SK-N-SH treated with all-trans-retinoic acid at 6 μM for 48 hours (cell line): Measurements from ENCODE around the gene CBFA2T2.

Experiments
- ATAC-seq: fragments of 200-7000 bp; cut with Tn5 transposase; 3 replicates; pipeline ENCODE4 v1.9.1; 2020; ENCODE audit warnings: mild to moderate bottlenecking, moderate library complexity
- ARNTL ChIP-seq: fragments of 450-650 bp; formaldehyde crosslinking; IDR thresholded peaks from 2 replicates; pipeline ENCODE4 v1.5.0; 2020; ENCODE audit warnings: low read depth, mild to moderate bottlenecking, moderate library complexity, borderline replicate concordance
- CSDC2 ChIP-seq: fragments of 250-450 bp; sonication (Bioruptor Pico); IDR thresholded peaks from 2 replicates; pipeline ENCODE4 v1.5.0; 2020; ENCODE audit warnings: mild to moderate bottlenecking, moderate library complexity
- OSR1 ChIP-seq: fragments of 250-450 bp; sonication (Bioruptor Pico); IDR thresholded peaks from 2 replicates; pipeline ENCODE4 v1.8.0; 2022; ENCODE audit warnings: moderate library complexity, mild to moderate bottlenecking, inconsistent platforms
- PPARA ChIP-seq: fragments of 250-450 bp; sonication (Bioruptor Pico); IDR thresholded peaks from 2 replicates; pipeline ENCODE4 v1.5.0; 2020; ENCODE audit warnings: mild to moderate bottlenecking, borderline replicate concordance
- RARB ChIP-seq: fragments of 250-450 bp; sonication (Bioruptor Pico); IDR thresholded peaks from 2 replicates; pipeline ENCODE4 v1.8.0; 2021; ENCODE audit warnings: mild to moderate bottlenecking, moderate library complexity
- TOX ChIP-seq: fragments of 250-450 bp; sonication (Bioruptor Pico); IDR thresholded peaks from 2 replicates; pipeline ENCODE4 v1.8.0; 2021; ENCODE audit warnings: mild to moderate bottlenecking, moderate library complexity, borderline replicate concordance
- ZC3H10 ChIP-seq: fragments of 250-450 bp; sonication (Bioruptor Pico); IDR thresholded peaks from 2 replicates; pipeline ENCODE4 v1.5.1; 2021; ENCODE audit warnings: mild to moderate bottlenecking, moderate library complexity
- ZFP3 ChIP-seq: fragments of 250-450 bp; sonication (Bioruptor Pico); IDR thresholded peaks from 2 replicates; pipeline ENCODE4 v1.5.0; 2020; ENCODE audit warnings: mild to moderate bottlenecking, moderate library complexity
- ZFP30 ChIP-seq: fragments of 450-650 bp; formaldehyde crosslinking; IDR thresholded peaks from 2 replicates; pipeline ENCODE4 v1.5.0; 2022; ENCODE audit warnings: mild to moderate bottlenecking, moderate library complexity
- ZNF565 ChIP-seq: fragments of 450-650 bp; formaldehyde crosslinking; conservative IDR thresholded peaks from 2 replicates; pipeline ENCODE4 v1.5.0; 2020; ENCODE audit warnings: low read depth, mild to moderate bottlenecking, moderate library complexity
- ZNF70 ChIP-seq: fragments of 450-650 bp; formaldehyde crosslinking; IDR thresholded peaks from 2 replicates; pipeline ENCODE4 v1.5.0; 2020; ENCODE audit warnings: mild to moderate bottlenecking, moderate library complexity
- TF ChIP-seq, protein P1 (sequence below): fragments of 250-450 bp; sonication (Bioruptor Pico); IDR thresholded peaks from 2 replicates; pipeline ENCODE4 v1.8.0; 2020; ENCODE audit warnings: mild to moderate bottlenecking, moderate library complexity, borderline replicate concordance
- TF ChIP-seq, protein P2 (sequence below): fragments of 250-450 bp; sonication (Bioruptor Pico); IDR thresholded peaks from 2 replicates; pipeline ENCODE4 v1.5.0; 2020; ENCODE audit warnings: mild to moderate bottlenecking, moderate library complexity
- TF ChIP-seq, protein P3 (sequence below): fragments of 250-450 bp; sonication (Bioruptor Pico); IDR thresholded peaks from 2 replicates; pipeline ENCODE4 v1.5.1; 2020; ENCODE audit warnings: low read depth, mild to moderate bottlenecking, moderate library complexity
- TF ChIP-seq, protein P4 (sequence below): fragments of 250-450 bp; sonication (Bioruptor Pico); IDR thresholded peaks from 2 replicates; pipeline ENCODE4 v1.5.1; 2021; ENCODE audit warnings: mild to moderate bottlenecking, moderate library complexity

CBFA2T2 gene

DNA sequence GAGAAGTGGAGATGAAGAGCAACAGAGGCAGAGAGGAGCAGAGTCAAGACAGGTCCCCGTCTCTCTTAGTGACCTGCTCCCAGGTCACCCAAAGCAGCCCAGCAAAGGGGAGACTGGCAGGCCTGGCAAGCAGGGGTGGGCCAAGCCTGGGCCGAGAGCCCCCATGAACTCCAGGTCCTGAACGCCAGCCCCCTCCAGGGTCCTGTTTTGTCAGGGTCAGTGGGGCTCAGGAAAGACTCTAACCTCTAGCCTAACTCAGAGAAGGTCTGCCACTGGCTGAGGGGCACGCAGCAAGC is 183.2 kb downstream of the CBFA2T2 start:
- TF ChIP-seq, protein P1, sequence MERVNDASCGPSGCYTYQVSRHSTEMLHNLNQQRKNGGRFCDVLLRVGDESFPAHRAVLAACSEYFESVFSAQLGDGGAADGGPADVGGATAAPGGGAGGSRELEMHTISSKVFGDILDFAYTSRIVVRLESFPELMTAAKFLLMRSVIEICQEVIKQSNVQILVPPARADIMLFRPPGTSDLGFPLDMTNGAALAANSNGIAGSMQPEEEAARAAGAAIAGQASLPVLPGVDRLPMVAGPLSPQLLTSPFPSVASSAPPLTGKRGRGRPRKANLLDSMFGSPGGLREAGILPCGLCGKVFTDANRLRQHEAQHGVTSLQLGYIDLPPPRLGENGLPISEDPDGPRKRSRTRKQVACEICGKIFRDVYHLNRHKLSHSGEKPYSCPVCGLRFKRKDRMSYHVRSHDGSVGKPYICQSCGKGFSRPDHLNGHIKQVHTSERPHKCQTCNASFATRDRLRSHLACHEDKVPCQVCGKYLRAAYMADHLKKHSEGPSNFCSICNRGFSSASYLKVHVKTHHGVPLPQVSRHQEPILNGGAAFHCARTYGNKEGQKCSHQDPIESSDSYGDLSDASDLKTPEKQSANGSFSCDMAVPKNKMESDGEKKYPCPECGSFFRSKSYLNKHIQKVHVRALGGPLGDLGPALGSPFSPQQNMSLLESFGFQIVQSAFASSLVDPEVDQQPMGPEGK (CRISPR knock-in tag), result no peak
- TF ChIP-seq, all 23 proteins: peak for 0

DNA sequence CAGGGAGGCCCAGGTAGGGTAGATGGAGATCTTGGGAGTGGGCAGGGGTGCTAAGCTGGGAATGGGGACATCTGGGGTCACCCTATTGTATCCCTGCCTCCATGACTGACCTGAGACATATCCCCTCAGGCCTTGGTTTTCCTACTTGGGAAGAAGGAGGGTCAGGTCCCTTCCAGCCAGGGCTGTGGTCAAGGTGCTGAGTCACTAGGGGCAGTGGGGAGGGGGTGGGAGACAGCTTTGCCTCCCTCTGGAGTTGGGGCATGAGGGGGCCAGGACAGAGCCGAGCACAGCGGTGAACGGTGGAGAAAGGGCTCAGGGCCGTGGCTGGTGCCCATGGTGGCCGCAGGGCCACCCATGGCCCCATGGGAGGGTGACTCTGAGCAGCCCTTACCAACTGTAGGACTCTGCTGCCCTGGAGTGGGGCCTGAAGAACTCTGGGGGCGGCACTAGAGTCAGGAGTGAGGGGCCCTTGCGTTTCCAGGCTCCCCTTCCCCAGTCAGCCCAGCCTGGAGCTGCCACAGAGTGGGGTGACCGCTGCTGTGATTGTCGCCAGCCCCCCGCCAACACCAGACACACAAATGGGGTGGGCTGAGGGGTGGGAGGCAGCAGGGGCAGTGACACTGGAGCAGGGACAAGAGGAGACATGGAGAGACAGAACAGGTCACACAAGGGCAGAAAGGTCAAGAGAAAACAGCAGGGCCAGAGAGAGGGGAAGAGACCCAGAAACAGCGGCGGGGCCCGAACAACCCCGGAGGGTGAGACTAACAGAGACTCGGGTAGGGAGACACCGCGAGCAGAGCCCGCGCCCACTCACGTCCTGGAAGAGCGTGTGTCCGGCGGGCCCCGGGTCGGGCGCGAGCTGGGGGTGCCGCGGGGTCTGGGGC is 183.8 kb downstream of the CBFA2T2 start:
- TF ChIP-seq, protein P1 (CRISPR knock-in tag), result no peak
- TF ChIP-seq, protein P2, sequence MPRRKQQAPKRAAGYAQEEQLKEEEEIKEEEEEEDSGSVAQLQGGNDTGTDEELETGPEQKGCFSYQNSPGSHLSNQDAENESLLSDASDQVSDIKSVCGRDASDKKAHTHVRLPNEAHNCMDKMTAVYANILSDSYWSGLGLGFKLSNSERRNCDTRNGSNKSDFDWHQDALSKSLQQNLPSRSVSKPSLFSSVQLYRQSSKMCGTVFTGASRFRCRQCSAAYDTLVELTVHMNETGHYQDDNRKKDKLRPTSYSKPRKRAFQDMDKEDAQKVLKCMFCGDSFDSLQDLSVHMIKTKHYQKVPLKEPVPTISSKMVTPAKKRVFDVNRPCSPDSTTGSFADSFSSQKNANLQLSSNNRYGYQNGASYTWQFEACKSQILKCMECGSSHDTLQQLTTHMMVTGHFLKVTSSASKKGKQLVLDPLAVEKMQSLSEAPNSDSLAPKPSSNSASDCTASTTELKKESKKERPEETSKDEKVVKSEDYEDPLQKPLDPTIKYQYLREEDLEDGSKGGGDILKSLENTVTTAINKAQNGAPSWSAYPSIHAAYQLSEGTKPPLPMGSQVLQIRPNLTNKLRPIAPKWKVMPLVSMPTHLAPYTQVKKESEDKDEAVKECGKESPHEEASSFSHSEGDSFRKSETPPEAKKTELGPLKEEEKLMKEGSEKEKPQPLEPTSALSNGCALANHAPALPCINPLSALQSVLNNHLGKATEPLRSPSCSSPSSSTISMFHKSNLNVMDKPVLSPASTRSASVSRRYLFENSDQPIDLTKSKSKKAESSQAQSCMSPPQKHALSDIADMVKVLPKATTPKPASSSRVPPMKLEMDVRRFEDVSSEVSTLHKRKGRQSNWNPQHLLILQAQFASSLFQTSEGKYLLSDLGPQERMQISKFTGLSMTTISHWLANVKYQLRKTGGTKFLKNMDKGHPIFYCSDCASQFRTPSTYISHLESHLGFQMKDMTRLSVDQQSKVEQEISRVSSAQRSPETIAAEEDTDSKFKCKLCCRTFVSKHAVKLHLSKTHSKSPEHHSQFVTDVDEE (CRISPR knock-in tag), result no peak
- TF ChIP-seq ZNF70 (CRISPR knock-in tag) (no peak), ZFP30 (no peak), PPARA (CRISPR knock-in tag) (no peak), ARNTL (CRISPR knock-in tag) (no peak), ZNF565 (no peak), OSR1 (CRISPR knock-in tag) (no peak), ZC3H10 (CRISPR knock-in tag) (no peak), ZFP3 (CRISPR knock-in tag) (no peak), CSDC2 (CRISPR knock-in tag) (no peak), TOX (CRISPR knock-in tag) (no peak)
- TF ChIP-seq, protein P3, sequence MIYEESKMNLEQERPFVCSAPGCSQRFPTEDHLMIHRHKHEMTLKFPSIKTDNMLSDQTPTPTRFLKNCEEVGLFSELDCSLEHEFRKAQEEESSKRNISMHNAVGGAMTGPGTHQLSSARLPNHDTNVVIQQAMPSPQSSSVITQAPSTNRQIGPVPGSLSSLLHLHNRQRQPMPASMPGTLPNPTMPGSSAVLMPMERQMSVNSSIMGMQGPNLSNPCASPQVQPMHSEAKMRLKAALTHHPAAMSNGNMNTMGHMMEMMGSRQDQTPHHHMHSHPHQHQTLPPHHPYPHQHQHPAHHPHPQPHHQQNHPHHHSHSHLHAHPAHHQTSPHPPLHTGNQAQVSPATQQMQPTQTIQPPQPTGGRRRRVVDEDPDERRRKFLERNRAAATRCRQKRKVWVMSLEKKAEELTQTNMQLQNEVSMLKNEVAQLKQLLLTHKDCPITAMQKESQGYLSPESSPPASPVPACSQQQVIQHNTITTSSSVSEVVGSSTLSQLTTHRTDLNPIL (CRISPR knock-in tag), result no peak
- ATAC-seq, result peak; percentile 59

More for the DNA sequence above, 183.2 kb downstream of the CBFA2T2 start:
- no peak for ATAC-seq

DNA sequence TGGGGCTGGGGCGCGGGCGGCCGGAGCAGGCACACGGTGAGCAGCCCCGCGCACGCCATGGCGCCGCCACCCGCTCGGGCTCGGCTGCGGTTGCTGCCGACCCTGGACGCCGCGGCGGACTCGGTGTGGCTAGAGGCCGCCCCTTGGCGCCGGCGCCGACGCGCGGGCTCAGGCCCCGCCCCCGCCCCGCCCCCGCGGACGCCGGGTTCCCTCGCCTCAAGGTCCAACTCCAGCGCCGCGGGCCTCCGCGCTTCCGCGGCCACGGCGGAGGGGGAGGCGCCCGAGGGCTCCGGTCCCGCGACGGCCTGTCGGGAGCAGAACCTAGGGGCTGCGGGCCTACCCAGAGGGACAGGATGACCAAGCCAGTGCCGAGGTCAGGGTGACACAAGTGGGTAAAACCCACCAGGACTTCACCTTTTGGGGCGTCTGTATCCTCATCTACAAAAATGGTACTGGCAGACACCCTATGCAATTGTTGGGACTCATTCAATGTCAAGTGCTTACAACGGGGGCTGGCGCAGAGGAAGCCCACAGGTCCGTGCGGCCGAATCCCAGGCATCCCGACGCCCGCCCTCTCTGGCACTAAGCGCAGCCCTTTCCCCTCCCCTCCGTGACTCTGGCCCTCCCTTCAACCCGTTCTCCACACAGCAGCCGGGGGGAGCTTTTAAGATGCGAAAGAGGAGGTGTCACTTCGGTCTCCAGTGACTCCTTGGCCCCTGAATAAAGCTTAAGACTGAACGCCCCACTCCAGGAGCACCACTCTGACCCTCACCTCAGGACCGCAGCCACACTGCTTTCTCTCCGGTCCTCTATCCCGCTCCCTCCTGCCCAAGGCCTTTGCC is 184.6 kb downstream of the CBFA2T2 start, which contains the start of gene NECAB3:
TSS of gene NECAB3 (minus strand) at position 135 of the 842 bp plus-strand sequence. CDS start at position 59, 76 bp downstream.
- peak; percentile 82 for ATAC-seq
- TF ChIP-seq, protein P3 (CRISPR knock-in tag), result no peak
- no peak for TF ChIP-seq RARB (CRISPR knock-in tag)
- TF ChIP-seq TOX (CRISPR knock-in tag), result no peak
- TF ChIP-seq, protein P4, sequence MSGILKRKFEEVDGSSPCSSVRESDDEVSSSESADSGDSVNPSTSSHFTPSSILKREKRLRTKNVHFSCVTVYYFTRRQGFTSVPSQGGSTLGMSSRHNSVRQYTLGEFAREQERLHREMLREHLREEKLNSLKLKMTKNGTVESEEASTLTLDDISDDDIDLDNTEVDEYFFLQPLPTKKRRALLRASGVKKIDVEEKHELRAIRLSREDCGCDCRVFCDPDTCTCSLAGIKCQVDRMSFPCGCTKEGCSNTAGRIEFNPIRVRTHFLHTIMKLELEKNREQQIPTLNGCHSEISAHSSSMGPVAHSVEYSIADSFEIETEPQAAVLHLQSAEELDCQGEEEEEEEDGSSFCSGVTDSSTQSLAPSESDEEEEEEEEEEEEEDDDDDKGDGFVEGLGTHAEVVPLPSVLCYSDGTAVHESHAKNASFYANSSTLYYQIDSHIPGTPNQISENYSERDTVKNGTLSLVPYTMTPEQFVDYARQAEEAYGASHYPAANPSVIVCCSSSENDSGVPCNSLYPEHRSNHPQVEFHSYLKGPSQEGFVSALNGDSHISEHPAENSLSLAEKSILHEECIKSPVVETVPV, result no peak
